GM12878 (cell line): ENCODE results near the gene TMEM135. TPM values are rescaled to one million over a fixed set of nuclear protein-coding genes. Genes with fewer than 3 reads are reported as not detected.

Experiments
- ATAC-seq: fragments of 200-7000 bp; cut with Tn5 transposase; 3 replicates; pipeline ENCODE4 v1.9.1; 2020; ENCODE audit warnings: mild to moderate bottlenecking, moderate library complexity
- BruUV-seq: library from RNA; stranded (reverse); fragments of 400-500 nt; replicated peaks from 2 replicates; lab custom pipeline; 2021; lab: Mats Ljungman, UMichigan
- CTCF ChIA-PET: fragments of 300-600 bp; sonication (Branson Sonifier 250); formaldehyde crosslinking; extraction: SDS; loops from one replicate; lab custom pipeline; 2021; ENCODE audit warnings: inconsistent platforms; lab: Yijun Ruan, JAX
- POLR2A ChIA-PET: fragments of 350-600 bp; formaldehyde crosslinking; extraction: SDS; loops from one replicate; lab custom pipeline; 2021; ENCODE audit warnings: inconsistent platforms; lab: Charles Lee
- RAD21 ChIA-PET: fragments of 300-600 bp; sonication (Branson Sonifier 250); formaldehyde crosslinking; loops from one replicate; lab custom pipeline; 2023; ENCODE audit warnings: antibody characterized with exemption; ENCODE audit not compliant: unreplicated experiment; lab: Charles Lee
- SMC1A ChIA-PET: fragments of 300-600 bp; sonication (Branson Sonifier 250); formaldehyde crosslinking; loops from one replicate; lab custom pipeline; 2023; ENCODE audit not compliant: unreplicated experiment, uncharacterized antibody; lab: Charles Lee
- DNase-seq: peaks from one replicate; pipeline ENCODE4 v3.0.0-alpha.2; 2011; ENCODE audit warnings: low read depth, low spot score
- FAIRE-seq: peaks from 3 replicates; lab custom pipeline; 2011; peaks lifted over from hg19 to GRCh38; lab: Jason Lieb, UNC
- H2AFZ ChIP-seq: 2 replicates; pipeline ENCODE4 v1.6.0; 2011; ENCODE audit warnings: low read depth, low read length, control low read depth; ENCODE audit not compliant: control insufficient read depth
- H3K27ac ChIP-seq: 2 replicates; pipeline ENCODE4 v1.5.1; 2011; ENCODE audit warnings: control low read depth; ENCODE audit not compliant: control insufficient read depth, insufficient read depth
- H3K27me3 ChIP-seq, 2 experiments: replicated peaks in 1 of 2; 2 replicates each; pipeline versions ENCODE4 v1.6.0 to v1.6.1; 2011; ENCODE audit warnings: low read length in 1 of 2; ENCODE audit not compliant: control insufficient read depth in 2 of 2, insufficient read depth in 2 of 2
- H3K36me3 ChIP-seq, 2 experiments: 2 replicates each; pipeline ENCODE4 v1.5.1; 2011; ENCODE audit warnings: low read length in 1 of 2; ENCODE audit not compliant: control insufficient read depth in 2 of 2, insufficient read depth in 2 of 2
- H3K4me1 ChIP-seq: 2 replicates; pipeline ENCODE4 v1.6.1; 2011; ENCODE audit warnings: mild to moderate bottlenecking, low read length, moderate library complexity, mixed read lengths; ENCODE audit not compliant: control insufficient read depth, insufficient read depth
- H3K4me2 ChIP-seq: 2 replicates; pipeline ENCODE4 v1.6.0; 2011; ENCODE audit warnings: control low read depth; ENCODE audit not compliant: control insufficient read depth, insufficient read depth
- H3K4me3 ChIP-seq: fragments of 200-600 bp; sonication (generic); 2 replicates; pipeline ENCODE4 v1.5.1; 2016
- H3K79me2 ChIP-seq: 2 replicates; pipeline ENCODE4 v1.6.0; 2011; ENCODE audit warnings: low read length; ENCODE audit not compliant: control insufficient read depth, insufficient read depth
- H3K9ac ChIP-seq: 2 replicates; pipeline ENCODE4 v1.8.0; 2011; ENCODE audit warnings: low read length, control low read depth, mixed read lengths; ENCODE audit not compliant: control insufficient read depth, insufficient read depth
- H3K9me3 ChIP-seq: replicated peaks from 3 replicates; pipeline ENCODE4 v1.5.1; 2011; ENCODE audit warnings: mild to moderate bottlenecking, low read length; ENCODE audit not compliant: control insufficient read depth, insufficient read depth
- H4K20me1 ChIP-seq: 2 replicates; pipeline ENCODE4 v1.6.0; 2011; ENCODE audit not compliant: control insufficient read depth, insufficient read depth
- DPF2 ChIP-seq: fragments of 450-650 bp; IDR thresholded peaks from 2 replicates; pipeline ENCODE4 v1.6.1; 2017; ENCODE audit warnings: mild to moderate bottlenecking
- FOXM1 ChIP-seq: IDR thresholded peaks from 2 replicates; pipeline ENCODE4 v1.6.1; 2012; ENCODE audit warnings: low read depth, mild to moderate bottlenecking, inconsistent platforms, low read length, moderate library complexity
- NFIC ChIP-seq: IDR thresholded peaks from 2 replicates; pipeline ENCODE4 v1.6.1; 2012; ENCODE audit warnings: low read depth, mild to moderate bottlenecking, inconsistent platforms, low read length, moderate library complexity
- NR2F1 ChIP-seq: fragments of 450-650 bp; conservative IDR thresholded peaks from 2 replicates; pipeline ENCODE4 v1.6.1; 2017; ENCODE audit warnings: mild to moderate bottlenecking
- PKNOX1 ChIP-seq: fragments of 450-650 bp; IDR thresholded peaks from 2 replicates; pipeline ENCODE4 v1.6.1; 2016; ENCODE audit warnings: mild to moderate bottlenecking
- POLR2A ChIP-seq: IDR thresholded peaks from 2 replicates; pipeline ENCODE4 v1.6.1; 2011; ENCODE audit warnings: low read depth, mild to moderate bottlenecking, low read length
- STAT1 ChIP-seq: fragments of 450-650 bp; conservative IDR thresholded peaks from 2 replicates; pipeline ENCODE4 v1.6.1; 2014; ENCODE audit warnings: antibody characterized with exemption, mild to moderate bottlenecking
- ZBTB40 ChIP-seq: fragments of 450-650 bp; IDR thresholded peaks from 2 replicates; pipeline ENCODE4 v1.6.1; 2016; ENCODE audit warnings: mild to moderate bottlenecking, moderate library complexity, borderline replicate concordance
- ZNF207 ChIP-seq: fragments of 450-650 bp; IDR thresholded peaks from 2 replicates; pipeline ENCODE4 v1.6.1; 2014; ENCODE audit warnings: antibody characterized with exemption, mild to moderate bottlenecking, borderline replicate concordance
- ZZZ3 ChIP-seq: IDR thresholded peaks from 2 replicates; pipeline ENCODE4 v1.6.1; 2011; ENCODE audit warnings: low read depth; ENCODE audit not compliant: control insufficient read depth, insufficient read length
- WGBS: methylation state at CpG from one replicate; pipeline ENCODE4 v1.1.6; 2016; ENCODE audit warnings: low lambda C conversion rate; ENCODE audit not compliant: insufficient replicate concordance, insufficient coverage; ENCODE audit errors: missing lambda C conversion rate; 5-methylcytosine and 5-hydroxymethylcytosine counted together
- in situ Hi-C: fragments of 300-500 bp; cut with MboI; formaldehyde crosslinking; loops from 9 replicates; pipeline ENCODE4 v1.14.3; 2018; ENCODE audit warnings: mixed read lengths
- intact Hi-C: fragments of 100-400 bp; cut with micrococcal nuclease; formaldehyde crosslinking; loops from one replicate; pipeline ENCODE4 v1.14.2; 2022; ENCODE audit not compliant: unreplicated experiment
- polyA plus RNA-seq, 11 experiments: library from polyadenylated mRNA; depleted of rRNA in 4 of 11; unstranded in 6 of 11; stranded (reverse) in 5 of 11; fragments of >200 nt; fragmentation: Nextera tagmentation in 4 of 11; fragmentation: Illumina TruSeq in 1 of 11; extraction: Ambion mirVana in 4 of 11; extraction: Trizol in 1 of 11; gene quantifications; 1 replicate in 1 of 11; 2 replicates in 10 of 11; pipeline versions ENCODE4 v1.2.1 to v1.2.3, GENCODE V29; 2011 to 2016; ENCODE audit warnings: inconsistent platforms in 2 of 11, missing spikeins in 2 of 11, low read depth in 1 of 11
- total RNA-seq, 4 experiments: library from RNA; depleted of rRNA in 3 of 4; stranded (reverse); fragments of >200 nt in 3 of 4; fragmentation: Illumina TruSeq in 1 of 4; extraction: Trizol in 1 of 4; gene quantifications; 2 replicates each; pipeline versions ENCODE4 v1.2.1 to v1.2.3, GENCODE V29; 2013 to 2021

The TMEM135 gene
- total and polyA plus RNA-seq, 10 of the 15 experiments (the other 5 are each of a cell fraction or from before 2014, with no cell fraction given), result 7.2 to 117 (median 12.9) TPM

GRCh38 chr11:87355596-87355995 is 317.9 kb downstream of the TMEM135 start:
- no peaks in the 10 kb centered on the region for H3K27me3 ChIP-seq
- DNase-seq, result no peak
- POLR2A ChIA-PET, result no interaction called here
- no peaks in the 10 kb centered on the region for H3K79me2 ChIP-seq
- intact Hi-C loops, result no loop called here
- H3K4me2 ChIP-seq, result no peak overlapping the region
- no peaks in the 10 kb centered on the region for H3K36me3 ChIP-seq
- TF ChIP-seq STAT1 (no peak), PKNOX1 (no peak), NR2F1 (no peak), ZZZ3 (no peak), NFIC (no peak), ZNF207 (no peak), FOXM1 (no peak), POLR2A (no peak), ZBTB40 (no peak), DPF2 (no peak)
- TF ChIP-seq, all 136 proteins: peak for 0
- in situ Hi-C loops, result loop anchor here (25.0 kb wide), 1 partner anchor 1532 kb away; no protein-coding TSS in a partner anchor
- RAD21 ChIA-PET, result interaction anchor here (1.3 to 1.5 kb wide), 2 partner anchors 61 to 65 kb away, joined by 3 to 5 read pairs; no protein-coding TSS in a partner anchor
- SMC1A ChIA-PET, result interaction anchor here (0.6 to 1.1 kb wide), 2 partner anchors 417 to 919 kb away, joined by 3 read pairs; no protein-coding TSS in a partner anchor
- ATAC-seq (no peak), FAIRE-seq (no peak)
- CTCF ChIA-PET, result interaction anchor here (0.9 to 4.8 kb wide), 5 partner anchors 14 to 368 kb away, joined by 3 to 48 read pairs (median 3); no protein-coding TSS in a partner anchor
- Histone ChIP-seq H3K4me3 (no peak overlapping the region), H3K4me1 (no peaks in the 10 kb centered on the region), H3K9ac (no peak overlapping the region), H3K9me3 (no peaks in the 10 kb centered on the region), H2AFZ (no peak overlapping the region), H3K27ac (no peak overlapping the region), H4K20me1 (no peaks in the 10 kb centered on the region)
- BruUV-seq, result no TSS peak
- WGBS, result 13% methylated on average over 1 of the region's 1 CpG
